Ectodermal cell (in vitro differentiated cells): Measurements from ENCODE around the gene SRSF2.
"Not testable (repeated sequence)": the region's sequence is repeated elsewhere in the genome, so short reads cannot be mapped to it uniquely, and the experiment has no call there.

Experiments used
- H3K27ac ChIP-seq: 2 replicates; pipeline ENCODE4 v1.7.0; 2013; ENCODE audit warnings: mild to moderate bottlenecking, low read depth, low read length; ENCODE audit not compliant: insufficient read depth, poor library complexity, severe bottlenecking
- H3K27me3 ChIP-seq: 2 replicates; pipeline ENCODE4 v1.7.0; 2013; ENCODE audit warnings: mild to moderate bottlenecking, low read length; ENCODE audit not compliant: insufficient read depth, control insufficient read depth, poor library complexity, severe bottlenecking
- H3K36me3 ChIP-seq: one replicate; pipeline ENCODE4 v1.7.0; 2013; ENCODE audit warnings: low read length; ENCODE audit not compliant: control insufficient read depth, insufficient read depth
- H3K4me1 ChIP-seq: one replicate; pipeline ENCODE4 v1.7.0; 2013; ENCODE audit warnings: low read length; ENCODE audit not compliant: control insufficient read depth, insufficient read depth
- H3K4me3 ChIP-seq: 2 replicates; pipeline ENCODE4 v1.7.0; 2013; ENCODE audit warnings: low read depth, low read length, control low read depth; ENCODE audit not compliant: insufficient read depth
- H3K9me3 ChIP-seq: 2 replicates; pipeline ENCODE4 v1.7.0; 2013; ENCODE audit warnings: mild to moderate bottlenecking, low read length, moderate library complexity; ENCODE audit not compliant: control insufficient read depth
- WGBS, 2 experiments: methylation state at CpG; one replicate each; pipeline ENCODE4 v1.1.7; 2013; ENCODE audit warnings: missing lambda C conversion rate in 2 of 2; 5-methylcytosine and 5-hydroxymethylcytosine counted together

The SRSF2 gene

DNA sequence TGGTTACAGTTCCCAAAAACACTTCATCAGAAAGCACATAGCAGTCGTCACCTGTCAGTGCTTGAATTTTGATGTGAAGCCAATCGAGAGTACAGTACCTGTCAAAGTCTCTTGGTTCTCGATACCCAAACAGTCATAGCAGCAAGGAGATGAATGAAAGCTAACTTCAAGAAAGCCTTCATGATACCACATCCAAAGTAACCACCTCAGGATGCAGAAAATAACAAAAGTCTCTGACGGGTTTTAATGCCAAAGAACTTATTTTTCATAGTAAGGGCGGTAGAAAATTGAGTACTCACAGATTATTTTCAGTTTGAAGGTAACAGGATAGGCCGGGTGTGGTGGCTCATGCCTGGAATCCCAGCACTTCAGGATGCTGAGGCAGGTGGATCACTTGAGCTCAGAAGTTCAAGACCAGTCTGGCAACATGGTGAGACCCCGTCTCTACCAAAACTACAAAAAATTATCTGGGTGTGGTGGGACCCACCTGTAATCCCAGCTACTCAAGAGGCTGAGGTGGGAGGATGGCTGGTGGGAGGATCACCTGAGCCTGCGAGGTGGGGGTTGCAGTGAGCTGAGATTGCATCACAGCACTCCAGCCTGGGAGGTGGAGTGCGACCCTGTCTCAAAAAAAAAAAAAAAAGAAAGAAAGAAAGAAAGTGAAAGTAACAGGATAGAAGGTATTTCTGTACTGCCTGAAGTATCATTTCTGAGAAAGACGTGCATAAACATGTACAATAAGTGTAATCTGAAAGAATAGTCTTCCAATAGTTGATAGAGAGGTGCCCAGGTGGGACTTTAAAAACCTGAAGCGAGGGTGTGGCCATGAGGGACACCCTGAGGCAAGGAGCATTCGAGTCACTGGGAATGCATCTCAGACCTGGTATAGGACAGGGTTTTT lies 16.2 kb upstream of the SRSF2 start:
- H3K27me3 ChIP-seq: no peaks in the 10 kb centered on the region
- H3K4me3 ChIP-seq: no peak overlapping the region
- no peak overlapping the region for H3K27ac ChIP-seq
- no peaks in the 10 kb centered on the region for H3K4me1 ChIP-seq
- H3K9me3 ChIP-seq: no peaks in the 10 kb centered on the region
- 93 to 95% methylated on average over 12 of the region's 12 CpGs for WGBS, 2 experiments
- H3K36me3 ChIP-seq: peaks cover 3% of the 10 kb centered on the region

DNA sequence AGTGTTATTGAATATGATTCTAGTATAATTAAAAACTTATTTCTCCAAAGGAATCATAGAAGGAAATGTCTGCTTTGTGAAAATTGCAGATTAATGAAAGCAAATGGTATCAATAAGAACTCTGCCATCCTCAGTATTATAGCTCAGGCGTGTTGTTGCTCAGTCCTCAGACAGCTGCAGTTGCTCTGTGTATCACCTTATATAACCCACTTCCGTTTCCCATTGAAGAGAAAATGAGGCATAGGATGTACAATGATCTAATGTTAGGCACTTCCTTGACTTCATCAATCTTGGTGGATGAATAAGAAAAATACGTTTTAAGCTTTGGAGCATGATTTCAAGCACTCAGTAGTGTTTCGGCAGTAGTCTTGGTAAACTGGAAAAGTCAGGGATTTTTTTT lies 14.9 kb upstream of the SRSF2 start:
- Histone ChIP-seq H3K36me3 (peaks cover 3% of the 10 kb centered on the region), H3K27ac (no peak overlapping the region), H3K9me3 (no peaks in the 10 kb centered on the region), H3K4me3 (no peak overlapping the region), H3K27me3 (no peaks in the 10 kb centered on the region), H3K4me1 (no peaks in the 10 kb centered on the region)
- WGBS, 2 experiments: 95% methylated on average over 3 to 4 of the region's 4 CpGs

DNA sequence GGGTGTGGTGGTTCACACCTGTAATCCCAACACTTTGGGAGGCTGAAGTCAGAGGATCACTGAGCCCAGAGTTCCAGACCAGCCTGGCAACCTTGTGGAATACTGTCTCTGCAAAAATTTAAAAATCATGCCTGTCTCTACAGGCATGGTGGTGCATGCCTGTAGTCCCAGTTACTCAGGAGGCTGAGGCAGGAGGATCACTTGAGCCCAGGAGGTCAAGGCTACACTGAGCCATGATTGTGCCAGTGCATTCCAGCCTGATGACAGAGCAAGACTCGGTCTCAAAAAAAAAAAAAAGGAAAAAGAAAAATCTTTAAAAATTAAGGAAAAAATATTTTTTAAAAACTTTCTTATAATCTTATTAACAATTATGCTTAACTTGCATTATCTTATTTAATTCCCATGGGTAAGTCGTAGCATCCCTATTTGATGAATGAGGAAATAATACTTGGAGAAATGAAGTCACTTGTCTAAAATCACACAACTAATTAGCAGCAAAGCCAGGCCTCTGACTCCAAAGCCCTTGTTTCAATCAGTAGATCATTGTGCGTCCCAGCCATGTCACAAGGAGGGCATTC lies 14.4 kb upstream of the SRSF2 start:
- H3K9me3 ChIP-seq: no peaks in the 10 kb centered on the region
- WGBS, 2 experiments: 92 to 100% methylated on average over 1 to 2 of the region's 3 CpGs
- no peaks in the 10 kb centered on the region for H3K4me1 ChIP-seq

DNA sequence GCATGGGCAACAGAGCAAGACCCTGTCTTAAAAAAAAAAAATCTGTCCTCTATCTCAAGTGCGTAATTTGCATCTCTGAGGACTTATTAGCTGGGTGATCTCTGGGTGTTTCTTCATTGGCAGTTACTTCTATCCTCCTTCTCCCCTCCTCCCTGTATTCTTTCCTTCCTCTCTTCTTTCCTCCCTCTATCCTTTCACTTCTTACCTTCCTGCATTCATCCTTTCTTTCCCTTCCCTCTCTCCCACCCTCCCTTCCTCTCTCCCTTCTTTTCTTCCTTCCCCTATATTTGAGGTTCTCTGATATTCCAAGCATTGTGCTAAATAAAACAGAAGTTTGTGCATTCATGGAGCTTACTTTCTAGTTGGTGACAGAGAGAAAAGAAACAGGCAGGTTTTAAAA lies 11.5 kb upstream of the SRSF2 start:
- Histone ChIP-seq H3K4me3 (no peak overlapping the region), H3K36me3 (peaks cover 4% of the 10 kb centered on the region), H3K9me3 (no peaks in the 10 kb centered on the region), H3K4me1 (no peaks in the 10 kb centered on the region), H3K27ac (no peak overlapping the region), H3K27me3 (no peaks in the 10 kb centered on the region)
- WGBS, 2 experiments: 91 to 98% methylated on average over 1 of the region's 1 CpG

More for the DNA sequence above, 14.4 kb upstream of the SRSF2 start:
- H3K27me3 ChIP-seq: no peaks in the 10 kb centered on the region
- no peak overlapping the region for H3K27ac ChIP-seq
- no peak overlapping the region for H3K4me3 ChIP-seq
- peaks cover 4% of the 10 kb centered on the region for H3K36me3 ChIP-seq

DNA sequence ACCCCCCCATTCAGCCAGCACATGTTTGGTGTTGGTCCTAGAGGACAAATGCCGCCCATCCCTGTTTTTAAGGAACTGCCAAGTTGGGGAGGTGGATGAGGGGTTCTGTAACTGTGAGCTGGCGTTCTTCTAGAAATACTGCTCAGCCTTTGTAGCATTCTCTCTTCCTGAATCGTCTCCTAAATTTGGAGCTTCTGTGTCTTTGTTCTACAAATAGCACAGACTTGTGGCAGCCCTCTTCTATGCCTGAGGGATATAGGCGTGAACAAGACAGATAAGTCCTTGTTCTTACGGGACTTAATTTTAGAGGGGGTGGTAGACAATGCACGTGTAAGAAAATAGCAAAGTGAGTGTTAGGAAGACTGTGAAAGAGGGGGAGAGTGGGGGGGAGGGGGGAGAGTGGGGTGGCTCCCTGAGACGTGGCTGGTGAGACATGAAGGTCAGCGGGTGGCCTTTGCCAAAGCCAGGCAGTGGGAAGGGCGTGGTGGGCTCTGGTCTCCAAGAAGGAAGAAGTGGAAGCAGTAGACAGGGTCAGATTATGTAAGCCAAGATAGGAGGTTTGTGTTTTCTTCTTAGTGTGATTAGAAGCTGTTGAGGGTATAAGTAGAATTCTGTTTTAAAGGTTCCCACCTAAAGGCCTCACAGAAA lies 10.7 kb upstream of the SRSF2 start:
- Histone ChIP-seq H3K4me3 (no peak overlapping the region), H3K27ac (no peak overlapping the region), H3K4me1 (no peaks in the 10 kb centered on the region), H3K9me3 (no peaks in the 10 kb centered on the region), H3K27me3 (no peaks in the 10 kb centered on the region), H3K36me3 (peaks cover 4% of the 10 kb centered on the region)
- 92% methylated on average over 9 of the region's 9 CpGs for WGBS, 2 experiments

DNA sequence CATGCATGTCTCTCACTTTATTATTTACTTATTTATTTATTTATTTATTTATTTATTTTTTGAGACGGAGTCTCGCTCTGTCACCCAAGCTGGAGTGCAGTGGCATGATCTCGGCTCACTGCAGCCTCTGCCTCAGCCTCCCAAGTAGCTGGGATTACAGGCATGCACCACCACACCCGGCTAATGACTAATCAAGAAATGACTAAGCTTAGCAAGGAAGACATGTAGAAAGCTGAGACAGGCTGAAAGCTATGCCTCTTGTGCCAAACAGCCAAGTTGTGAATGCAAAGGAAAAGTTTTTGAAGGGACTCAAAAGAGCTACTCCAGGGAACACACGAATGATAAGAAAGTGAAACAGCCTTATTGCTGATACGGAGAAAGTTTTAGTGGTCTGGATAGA lies 8.7 kb upstream of the SRSF2 start:
- not testable (repeated sequence) for H3K4me3 ChIP-seq, H3K27me3 ChIP-seq, H3K9me3 ChIP-seq, H3K36me3 ChIP-seq, H3K4me1 ChIP-seq, H3K27ac ChIP-seq
- 97% methylated on average over 6 of the region's 6 CpGs for WGBS, 2 experiments

DNA sequence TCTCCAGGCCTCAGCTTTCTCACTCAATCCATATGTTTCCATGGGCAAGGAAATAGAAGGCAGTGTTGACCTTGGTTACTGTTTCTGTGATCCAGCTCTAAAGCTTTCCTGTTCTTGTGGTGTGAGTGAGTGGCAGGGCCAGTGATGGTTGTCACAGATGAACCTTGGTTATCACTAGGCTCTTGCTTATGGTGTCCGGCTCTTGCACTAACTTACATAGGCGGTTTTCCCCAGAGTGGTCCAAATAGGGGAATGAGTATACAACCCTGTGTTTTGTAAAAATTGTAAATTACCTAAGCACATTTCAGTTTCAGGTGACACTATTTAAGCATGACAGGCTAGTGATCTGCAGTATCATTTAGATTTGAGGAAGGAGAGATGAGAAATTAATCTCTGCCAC lies 7.6 kb upstream of the SRSF2 start:
- Histone ChIP-seq H3K36me3 (peaks cover 4% of the 10 kb centered on the region), H3K9me3 (no peaks in the 10 kb centered on the region), H3K4me3 (no peak overlapping the region), H3K27ac (no peak overlapping the region), H3K4me1 (no peaks in the 10 kb centered on the region), H3K27me3 (no peaks in the 10 kb centered on the region)
- 96 to 100% methylated on average over 2 of the region's 2 CpGs for WGBS, 2 experiments

DNA sequence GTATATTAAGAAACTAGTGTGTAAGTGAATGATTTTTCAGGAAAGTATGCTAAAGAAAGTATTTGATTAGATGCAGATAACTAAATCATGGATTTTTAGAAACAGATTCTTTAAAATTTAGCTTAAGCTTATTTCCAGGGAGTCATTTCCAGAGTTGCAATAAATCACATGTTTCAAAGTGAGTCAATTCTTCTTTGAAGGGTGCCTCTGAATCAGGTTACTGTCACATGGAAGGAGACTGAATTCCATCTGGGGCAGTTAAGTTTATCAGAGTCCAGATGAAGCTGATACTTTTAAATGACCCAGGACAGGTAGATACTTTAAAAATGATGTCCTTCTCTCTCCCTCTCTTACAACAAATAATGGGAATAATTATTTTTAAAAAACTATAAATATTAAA lies 5.8 kb upstream of the SRSF2 start:
- Histone ChIP-seq H3K27me3 (no peaks in the 10 kb centered on the region), H3K4me1 (peaks cover 5% of the 10 kb centered on the region), H3K36me3 (peaks cover 4% of the 10 kb centered on the region), H3K27ac (no peak overlapping the region), H3K9me3 (no peaks in the 10 kb centered on the region), H3K4me3 (no peak overlapping the region)

DNA sequence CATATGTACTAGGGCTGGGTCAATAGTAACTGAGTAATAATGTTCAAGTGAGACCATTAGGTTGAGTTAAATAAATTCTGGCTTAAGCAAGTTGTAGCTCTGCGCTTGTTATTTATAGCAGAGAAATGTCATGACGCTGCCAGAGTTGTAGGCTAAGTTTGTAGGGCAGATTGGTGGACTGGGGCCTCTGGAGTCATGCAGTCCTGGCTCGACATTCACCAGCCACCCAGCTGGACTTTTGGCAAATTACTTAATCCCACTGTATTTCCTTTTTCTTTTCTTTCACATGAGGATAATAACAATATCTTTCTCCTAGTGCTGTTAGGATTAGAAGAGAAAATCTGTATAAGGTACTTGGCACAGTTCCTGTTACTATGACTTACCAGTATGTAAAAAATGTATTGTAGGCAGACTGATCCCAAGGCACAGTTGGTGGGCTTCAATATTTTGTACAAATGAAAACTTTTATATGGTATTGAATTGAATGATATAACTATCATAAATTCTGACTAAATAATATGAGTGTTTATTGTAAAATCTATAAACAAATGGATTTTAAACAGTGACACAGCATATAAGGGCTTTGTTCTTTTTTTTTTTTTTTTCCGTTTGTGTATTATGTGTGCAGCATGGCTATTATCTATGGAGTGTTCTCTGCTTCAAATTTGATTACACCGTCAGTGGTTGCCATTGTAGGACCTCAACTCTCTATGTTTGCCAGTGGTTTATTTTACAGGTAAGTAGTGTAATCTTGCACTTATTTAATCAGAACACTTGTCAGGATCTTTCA lies 3.4 kb upstream of the SRSF2 start:
- H3K9me3 ChIP-seq: no peaks in the 10 kb centered on the region
- no peak overlapping the region for H3K4me3 ChIP-seq
- H3K36me3 ChIP-seq: peaks cover 8% of the 10 kb centered on the region
- H3K27me3 ChIP-seq: no peaks in the 10 kb centered on the region
- peaks cover 5% of the 10 kb centered on the region for H3K4me1 ChIP-seq
- WGBS, 2 experiments: 86 to 97% methylated on average over 4 to 5 of the region's 5 CpGs
- H3K27ac ChIP-seq: no peak overlapping the region
